Endothelial cell of umbilical vein (primary cell): ENCODE results near the gene SRPX2. TPM values are rescaled to one million over a fixed set of nuclear protein-coding genes. Genes with fewer than 3 reads are reported as not detected.

ENCODE experiments used
- BruUV-seq: library from RNA; stranded (reverse); fragments of 400-500 nt; replicated peaks from 2 replicates; lab custom pipeline; 2021; lab: Mats Ljungman, UMichigan
- CTCF ChIA-PET: fragments of 300-600, 350-600 bp; sonication (Branson Sonifier 250); formaldehyde crosslinking; loops from one replicate; lab custom pipeline; 2021; ENCODE audit warnings: antibody characterized with exemption, inconsistent platforms; lab: Charles Lee
- POLR2A ChIA-PET: fragments of 300-600, 350-600 bp; sonication (Branson Sonifier 250); formaldehyde crosslinking; loops from one replicate; lab custom pipeline; 2021; ENCODE audit warnings: antibody characterized with exemption, inconsistent platforms; lab: Charles Lee
- DNase-seq: peaks from one replicate; pipeline ENCODE4 v3.0.0-alpha.2; 2011; ENCODE audit warnings: low read depth, low spot score
- FAIRE-seq: peaks from 2 replicates; lab custom pipeline; 2011; peaks lifted over from hg19 to GRCh38; lab: Jason Lieb, UNC
- H2AFZ ChIP-seq: 2 replicates; pipeline ENCODE4 v1.6.0; 2012; ENCODE audit warnings: low read depth, low read length, control low read depth, inconsistent platforms
- H3K27ac ChIP-seq: 2 replicates; pipeline ENCODE4 v1.5.1; 2011; ENCODE audit warnings: low read depth, mild to moderate bottlenecking, control low read depth, low read length, moderate library complexity; ENCODE audit not compliant: insufficient read depth
- H3K27me3 ChIP-seq, 2 experiments: 2 replicates each; pipeline versions ENCODE4 v1.6.0 to v1.6.1; 2011; ENCODE audit warnings: low read length in 2 of 2, mixed read lengths in 1 of 2; ENCODE audit not compliant: control insufficient read depth in 2 of 2, insufficient read depth in 2 of 2
- H3K36me3 ChIP-seq, 2 experiments: 2 replicates in 1 of 2; 3 replicates in 1 of 2; pipeline ENCODE4 v1.5.1; 2011; ENCODE audit warnings: low read length in 2 of 2, mild to moderate bottlenecking in 1 of 2, moderate library complexity in 1 of 2; ENCODE audit not compliant: control insufficient read depth in 2 of 2, insufficient read depth in 2 of 2; ENCODE audit errors: extremely low read depth in 1 of 2
- H3K4me1 ChIP-seq: 3 replicates; pipeline ENCODE4 v1.5.1; 2011; ENCODE audit warnings: mild to moderate bottlenecking, low read length; ENCODE audit not compliant: control insufficient read depth, insufficient read depth; ENCODE audit errors: extremely low read depth
- H3K4me2 ChIP-seq: 2 replicates; pipeline ENCODE4 v1.6.1; 2011; ENCODE audit warnings: low read length, control low read depth, mixed read lengths; ENCODE audit not compliant: insufficient read depth
- H3K4me3 ChIP-seq, 3 experiments: fragments of 200-600 bp in 1 of 3; sonication (generic), shearing (Covaris generic) in 1 of 3; replicated peaks in 1 of 3; 2 replicates each; pipeline ENCODE4 v1.5.1; 2011 to 2016; ENCODE audit warnings: control low read depth in 3 of 3, low read length in 3 of 3, mild to moderate bottlenecking in 2 of 3, inconsistent platforms in 1 of 3, low read depth in 1 of 3, moderate library complexity in 1 of 3; ENCODE audit not compliant: insufficient read depth in 1 of 3
- H3K79me2 ChIP-seq: 2 replicates; pipeline ENCODE4 v1.6.0; 2012; ENCODE audit warnings: low read length, inconsistent platforms; ENCODE audit not compliant: control insufficient read depth, insufficient read depth
- H3K9ac ChIP-seq: replicated peaks from 2 replicates; pipeline ENCODE3; 2011; ENCODE audit warnings: low read length, control low read depth; ENCODE audit not compliant: insufficient read depth; ENCODE audit errors: extremely low read depth
- H3K9me1 ChIP-seq: replicated peaks from 3 replicates; pipeline ENCODE4 v1.6.0; 2011; ENCODE audit warnings: mild to moderate bottlenecking, low read length; ENCODE audit not compliant: control insufficient read depth, insufficient read depth; ENCODE audit errors: extremely low read depth
- H3K9me3 ChIP-seq: replicated peaks from 2 replicates; pipeline ENCODE4 v1.5.1; 2012; ENCODE audit warnings: low read length, inconsistent platforms; ENCODE audit not compliant: control insufficient read depth, insufficient read depth
- H4K20me1 ChIP-seq: replicated peaks from 2 replicates; pipeline ENCODE3; 2011; ENCODE audit warnings: mild to moderate bottlenecking, low read length; ENCODE audit not compliant: control insufficient read depth, insufficient read depth; ENCODE audit errors: extremely low read depth
- EZH2 ChIP-seq: IDR thresholded peaks from 2 replicates; pipeline ENCODE4 v1.6.1; 2012; ENCODE audit warnings: borderline replicate concordance, low read depth, mild to moderate bottlenecking, moderate library complexity, low read length, inconsistent platforms; ENCODE audit not compliant: severe bottlenecking
- FOS ChIP-seq: IDR thresholded peaks from 2 replicates; pipeline ENCODE4 v1.6.1; 2011; ENCODE audit warnings: mild to moderate bottlenecking, low read length, moderate library complexity, borderline replicate concordance; ENCODE audit not compliant: insufficient read depth
- GATA2 ChIP-seq: IDR thresholded peaks from 2 replicates; pipeline ENCODE4 v1.7.0; 2011; ENCODE audit warnings: low read depth, mild to moderate bottlenecking, moderate library complexity, mixed read lengths, low read length; ENCODE audit not compliant: insufficient read length, insufficient read depth
- JUN ChIP-seq: IDR thresholded peaks from 2 replicates; pipeline ENCODE4 v1.6.1; 2011; ENCODE audit warnings: borderline replicate concordance, low read depth; ENCODE audit not compliant: insufficient read length, insufficient read depth
- MYC ChIP-seq: IDR thresholded peaks from one replicate; pipeline ENCODE4 v1.6.1; 2011; ENCODE audit warnings: mild to moderate bottlenecking, low read depth, low read length
- POLR2A ChIP-seq: IDR thresholded peaks from 2 replicates; pipeline ENCODE4 v1.6.1; 2012; ENCODE audit warnings: low read depth, mild to moderate bottlenecking, control low read depth, low read length
- POLR2AphosphoS5 ChIP-seq: IDR thresholded peaks from 2 replicates; pipeline ENCODE4 v1.6.1; 2012; ENCODE audit warnings: low read depth, mild to moderate bottlenecking, control low read depth, low read length, moderate library complexity; ENCODE audit not compliant: insufficient read depth
- dilution Hi-C: fragments of 300-500 bp; cut with MboI; formaldehyde crosslinking; loops from one replicate; pipeline ENCODE4 v1.15.0; 2019; ENCODE audit warnings: low sequenced_read_pairs; ENCODE audit not compliant: extremely low pct_ligation_motif_present
- intact Hi-C: fragments of 100-400 bp; cut with micrococcal nuclease; formaldehyde crosslinking; loops from one replicate; pipeline ENCODE4 v1.10.0; 2022
- polyA plus RNA-seq, 4 experiments: library from polyadenylated mRNA; depleted of rRNA in 3 of 4; stranded (reverse) in 3 of 4; unstranded in 1 of 4; fragments of >200 nt; gene quantifications; 2 replicates each; pipeline versions ENCODE4 v1.2.1 to v1.2.3, GENCODE V29; 2011 to 2012; ENCODE audit warnings: missing spikeins in 1 of 4
- total RNA-seq: library from RNA; stranded (reverse); gene quantifications from 2 replicates; pipeline ENCODE4 v1.2.3, GENCODE V29; 2021
- TF ChIP-seq, protein P1 (sequence below), 2 donors: IDR thresholded peaks; 1 replicate in 1 of 2; 2 replicates in 1 of 2; pipeline ENCODE4 v1.5.1; 2011; ENCODE audit warnings: low read length in 2 of 2, mild to moderate bottlenecking in 2 of 2, moderate library complexity in 2 of 2, control low read depth in 1 of 2, inconsistent platforms in 1 of 2, low read depth in 1 of 2; ENCODE audit not compliant: insufficient read depth in 1 of 2; ENCODE audit errors: extremely low read depth in 1 of 2
- TF ChIP-seq, protein P2 (sequence below): IDR thresholded peaks from 2 replicates; pipeline ENCODE4 v1.6.1; 2011; ENCODE audit not compliant: insufficient read depth, insufficient read length

SRPX2 gene
- total and polyA plus RNA-seq, 2 donors (not counting 3 experiments of a cell fraction or from before 2014, with no cell fraction given), result 124 to 265 TPM

DNA sequence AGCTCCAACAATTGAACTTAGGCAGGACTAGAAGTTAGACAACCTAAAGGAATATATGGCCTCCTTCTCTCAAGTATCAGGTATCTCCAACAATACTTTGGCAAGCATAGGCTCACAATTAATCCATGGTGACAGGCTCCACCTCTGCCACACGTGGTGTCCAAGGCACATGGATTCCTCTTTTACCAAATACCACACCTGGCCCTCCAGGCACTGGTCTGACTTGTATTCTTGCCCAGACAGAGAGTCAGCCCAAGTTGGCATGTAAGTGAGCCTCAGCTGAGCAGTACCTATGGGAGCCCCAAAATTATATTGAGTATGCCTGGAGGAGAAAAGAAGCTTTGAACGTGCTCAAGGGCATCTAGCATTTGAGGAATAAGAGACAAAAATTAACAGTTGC lies 19.6 kb downstream of the SRPX2 start:
- no peak for FAIRE-seq
- POLR2A ChIA-PET, result no interaction called here
- Histone ChIP-seq H2AFZ (no peak overlapping the region), H3K9ac (no peak overlapping the region), H3K27me3 (no peaks in the 10 kb centered on the region), H3K9me1 (no peaks in the 10 kb centered on the region), H3K4me1 (peaks cover 25% of the 10 kb centered on the region), H3K79me2 (peaks cover 32% of the 10 kb centered on the region), H3K36me3 (peaks cover 15 to 22% of the 10 kb centered on the region in 2 experiments), H3K27ac (no peak overlapping the region), H3K4me3 (no peak overlapping the region), H3K4me2 (no peak overlapping the region), H3K9me3 (no peaks in the 10 kb centered on the region), H4K20me1 (no peaks in the 10 kb centered on the region)
- dilution Hi-C loops (no loop called here), intact Hi-C loops (no loop called here)
- no TSS peak for BruUV-seq
- TF ChIP-seq POLR2AphosphoS5, result no peak
- TF ChIP-seq EZH2, result no peak
- no peak for TF ChIP-seq MYC
- TF ChIP-seq JUN, result no peak
- TF ChIP-seq GATA2, result no peak
- TF ChIP-seq, protein P1, sequence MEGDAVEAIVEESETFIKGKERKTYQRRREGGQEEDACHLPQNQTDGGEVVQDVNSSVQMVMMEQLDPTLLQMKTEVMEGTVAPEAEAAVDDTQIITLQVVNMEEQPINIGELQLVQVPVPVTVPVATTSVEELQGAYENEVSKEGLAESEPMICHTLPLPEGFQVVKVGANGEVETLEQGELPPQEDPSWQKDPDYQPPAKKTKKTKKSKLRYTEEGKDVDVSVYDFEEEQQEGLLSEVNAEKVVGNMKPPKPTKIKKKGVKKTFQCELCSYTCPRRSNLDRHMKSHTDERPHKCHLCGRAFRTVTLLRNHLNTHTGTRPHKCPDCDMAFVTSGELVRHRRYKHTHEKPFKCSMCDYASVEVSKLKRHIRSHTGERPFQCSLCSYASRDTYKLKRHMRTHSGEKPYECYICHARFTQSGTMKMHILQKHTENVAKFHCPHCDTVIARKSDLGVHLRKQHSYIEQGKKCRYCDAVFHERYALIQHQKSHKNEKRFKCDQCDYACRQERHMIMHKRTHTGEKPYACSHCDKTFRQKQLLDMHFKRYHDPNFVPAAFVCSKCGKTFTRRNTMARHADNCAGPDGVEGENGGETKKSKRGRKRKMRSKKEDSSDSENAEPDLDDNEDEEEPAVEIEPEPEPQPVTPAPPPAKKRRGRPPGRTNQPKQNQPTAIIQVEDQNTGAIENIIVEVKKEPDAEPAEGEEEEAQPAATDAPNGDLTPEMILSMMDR (IDR thresholded peaks at IDR 0.05; ENCODE audit: extremely low read depth in 1 of 2, insufficient read depth in 1 of 2, low read depth in 1 of 2, low read length in 2 of 2), result no peak
- no peak for TF ChIP-seq POLR2A
- TF ChIP-seq FOS, result no peak
- TF ChIP-seq, protein P2, sequence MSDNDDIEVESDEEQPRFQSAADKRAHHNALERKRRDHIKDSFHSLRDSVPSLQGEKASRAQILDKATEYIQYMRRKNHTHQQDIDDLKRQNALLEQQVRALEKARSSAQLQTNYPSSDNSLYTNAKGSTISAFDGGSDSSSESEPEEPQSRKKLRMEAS, result no peak
- DNase-seq, result no peak
- CTCF ChIA-PET, result interaction anchor here (1.6 to 1.8 kb wide), 2 partner anchors 9 to 27 kb away, joined by 4 to 11 read pairs; partner anchors contain the start of gene TSPAN6
